ENCODE results near the gene SLC44A5.

SLC44A5 gene

DNA sequence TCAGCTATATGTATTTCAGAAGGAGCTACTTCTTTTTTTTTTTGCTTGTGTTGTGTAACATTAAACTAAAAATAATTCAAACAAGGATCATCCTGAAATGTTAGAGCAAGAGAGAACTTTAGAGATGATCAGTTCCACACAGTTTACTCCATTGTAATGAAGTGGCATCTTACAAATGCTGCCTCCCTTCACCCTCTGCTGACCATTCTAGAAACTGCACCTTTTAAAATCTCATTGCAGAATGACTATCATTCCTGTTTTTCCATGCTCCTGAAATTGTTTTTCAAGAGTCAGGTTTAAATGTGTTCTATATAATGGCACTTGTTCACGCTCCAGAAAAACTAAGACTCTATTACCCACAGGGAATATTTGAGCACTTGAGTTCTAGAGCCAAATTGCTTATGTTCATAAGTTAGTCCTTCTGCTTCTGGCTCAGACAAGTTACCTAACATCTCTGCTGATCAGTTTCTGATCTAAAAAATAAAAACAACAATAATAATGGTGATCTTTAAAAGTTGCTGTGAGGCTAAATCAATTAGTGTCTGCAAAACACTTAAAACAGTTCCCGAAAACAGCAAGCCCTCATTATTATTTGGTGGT, 21.5 kb upstream of the SLC44A5 start:
- H3K27me3 ChIP-seq, result peaks cover 9% of the 10 kb centered on the region
- H3K9me3 ChIP-seq, result no peaks in the 10 kb centered on the region
- TF ChIP-seq, protein P1, sequence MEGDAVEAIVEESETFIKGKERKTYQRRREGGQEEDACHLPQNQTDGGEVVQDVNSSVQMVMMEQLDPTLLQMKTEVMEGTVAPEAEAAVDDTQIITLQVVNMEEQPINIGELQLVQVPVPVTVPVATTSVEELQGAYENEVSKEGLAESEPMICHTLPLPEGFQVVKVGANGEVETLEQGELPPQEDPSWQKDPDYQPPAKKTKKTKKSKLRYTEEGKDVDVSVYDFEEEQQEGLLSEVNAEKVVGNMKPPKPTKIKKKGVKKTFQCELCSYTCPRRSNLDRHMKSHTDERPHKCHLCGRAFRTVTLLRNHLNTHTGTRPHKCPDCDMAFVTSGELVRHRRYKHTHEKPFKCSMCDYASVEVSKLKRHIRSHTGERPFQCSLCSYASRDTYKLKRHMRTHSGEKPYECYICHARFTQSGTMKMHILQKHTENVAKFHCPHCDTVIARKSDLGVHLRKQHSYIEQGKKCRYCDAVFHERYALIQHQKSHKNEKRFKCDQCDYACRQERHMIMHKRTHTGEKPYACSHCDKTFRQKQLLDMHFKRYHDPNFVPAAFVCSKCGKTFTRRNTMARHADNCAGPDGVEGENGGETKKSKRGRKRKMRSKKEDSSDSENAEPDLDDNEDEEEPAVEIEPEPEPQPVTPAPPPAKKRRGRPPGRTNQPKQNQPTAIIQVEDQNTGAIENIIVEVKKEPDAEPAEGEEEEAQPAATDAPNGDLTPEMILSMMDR (IDR thresholded peaks at IDR 0.05), result no peak
- no peaks in the 10 kb centered on the region for H3K4me1 ChIP-seq (ENCODE audit: control insufficient read depth in 1 of 2, insufficient read depth in 1 of 2, low read depth in 1 of 2, low read length in 1 of 2)
- H3K27ac ChIP-seq, result no peak overlapping the region
- H3K4me3 ChIP-seq (ENCODE audit: low read depth in 1 of 2, low read length in 1 of 2), result no peak overlapping the region
- no peaks in the 10 kb centered on the region for H3K36me3 ChIP-seq

DNA sequence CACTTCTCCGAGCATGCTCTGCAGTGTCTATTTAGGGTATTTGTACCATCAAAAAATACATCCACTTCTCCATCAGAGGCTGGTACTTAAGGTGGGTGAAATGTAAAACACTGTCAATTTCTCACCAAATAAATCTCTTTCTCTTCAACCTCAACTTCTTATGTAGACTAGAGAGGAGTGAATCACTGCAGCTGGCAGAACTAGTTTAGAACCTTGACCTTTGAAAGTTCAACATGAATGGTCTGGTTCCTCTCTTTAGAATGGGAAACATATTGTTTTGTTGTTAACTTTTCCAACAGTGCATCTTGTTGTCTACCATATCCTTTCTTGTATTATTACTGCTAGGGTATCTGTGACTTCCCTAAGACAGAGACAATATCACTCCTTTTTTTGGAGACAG, 20.1 kb upstream of the SLC44A5 start:
- Histone ChIP-seq H3K36me3 (no peaks in the 10 kb centered on the region), H3K27me3 (peaks cover 9% of the 10 kb centered on the region), H3K4me3 (ENCODE audit: low read depth in 1 of 2, low read length in 1 of 2) (no peak overlapping the region), H3K4me1 (ENCODE audit: control insufficient read depth in 1 of 2, insufficient read depth in 1 of 2, low read depth in 1 of 2, low read length in 1 of 2) (no peaks in the 10 kb centered on the region), H3K27ac (no peak overlapping the region), H3K9me3 (no peaks in the 10 kb centered on the region)
- TF ChIP-seq, protein P1 (IDR thresholded peaks at IDR 0.05), result no peak

DNA sequence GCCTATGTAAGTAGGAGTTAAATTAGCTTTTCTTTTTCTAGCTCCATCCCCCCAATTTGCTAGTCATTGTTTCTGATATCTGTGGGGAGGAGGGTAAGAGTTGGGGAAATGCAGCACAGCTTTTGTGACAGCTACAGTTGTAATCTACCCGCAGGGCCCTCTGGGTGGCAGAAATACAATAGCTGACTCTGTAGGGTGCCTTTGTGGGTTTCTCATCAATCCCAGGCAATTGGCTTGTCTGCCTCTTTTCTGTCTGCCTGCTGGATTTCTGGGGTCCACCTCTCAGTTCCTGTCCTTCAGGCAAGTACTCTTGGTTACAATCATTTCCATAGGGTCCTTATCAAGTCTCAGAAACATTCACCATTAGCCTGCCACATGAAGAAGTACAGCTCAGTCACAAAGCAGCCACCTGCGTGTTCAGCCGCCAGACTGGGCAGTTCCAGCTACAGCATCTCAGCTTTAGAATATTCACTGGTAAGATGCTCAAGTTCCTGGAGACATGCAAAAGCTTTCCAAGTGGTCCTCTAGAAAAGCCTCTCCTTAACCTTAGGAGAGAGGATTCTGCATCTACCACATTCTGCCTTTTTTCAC, 19.2 kb upstream of the SLC44A5 start:
- Histone ChIP-seq H3K4me1 (ENCODE audit: control insufficient read depth in 1 of 2, insufficient read depth in 1 of 2, low read depth in 1 of 2, low read length in 1 of 2) (no peaks in the 10 kb centered on the region), H3K27ac (no peak overlapping the region), H3K27me3 (peaks cover 9% of the 10 kb centered on the region), H3K9me3 (no peaks in the 10 kb centered on the region), H3K36me3 (no peaks in the 10 kb centered on the region), H3K4me3 (ENCODE audit: low read depth in 1 of 2, low read length in 1 of 2) (no peak overlapping the region)
- TF ChIP-seq, protein P1 (IDR thresholded peaks at IDR 0.05), result no peak

DNA sequence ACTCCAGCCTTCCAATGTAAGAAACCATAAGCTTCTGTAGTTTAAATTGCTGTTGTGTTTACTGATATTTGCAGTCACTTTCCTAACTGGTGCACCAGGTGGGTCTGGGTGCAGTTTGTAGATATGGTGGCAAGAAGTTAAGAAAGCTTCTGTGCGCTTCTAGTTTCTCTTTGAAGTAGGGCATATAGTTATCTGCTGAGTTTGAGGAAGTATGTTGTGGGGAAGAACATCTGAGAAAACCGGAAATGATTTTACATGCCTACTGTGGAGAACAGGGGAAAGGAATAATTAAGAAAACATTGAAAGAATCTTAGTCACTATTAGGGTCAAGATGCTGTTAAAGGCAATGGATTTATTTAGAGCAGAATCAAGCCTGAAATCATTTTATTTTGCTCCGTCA, 14.9 kb upstream of the SLC44A5 start:
- Histone ChIP-seq H3K27ac (no peak overlapping the region), H3K27me3 (peaks cover 6% of the 10 kb centered on the region), H3K36me3 (no peaks in the 10 kb centered on the region), H3K4me3 (ENCODE audit: low read depth in 1 of 2, low read length in 1 of 2) (no peak overlapping the region), H3K4me1 (ENCODE audit: control insufficient read depth in 1 of 2, insufficient read depth in 1 of 2, low read depth in 1 of 2, low read length in 1 of 2) (no peaks in the 10 kb centered on the region), H3K9me3 (no peaks in the 10 kb centered on the region)
- TF ChIP-seq, protein P1 (IDR thresholded peaks at IDR 0.05), result no peak

DNA sequence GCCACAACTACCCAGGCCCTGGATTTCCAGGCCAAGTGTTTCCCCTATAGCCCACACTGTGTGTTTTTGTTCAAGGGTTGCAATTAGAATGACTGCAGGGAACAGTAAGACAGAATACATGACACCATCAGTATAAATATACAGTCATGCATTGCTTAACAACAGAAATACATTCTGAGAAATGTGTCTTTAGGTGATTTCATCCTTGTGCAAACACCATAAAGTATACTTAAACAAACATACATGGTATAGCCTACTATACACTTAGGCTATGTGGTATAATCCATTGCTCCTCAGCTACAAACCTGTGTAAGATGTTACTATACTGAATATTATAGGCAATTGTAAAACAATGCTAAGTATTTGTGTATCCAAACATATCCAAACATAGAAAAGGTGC, 7.5 kb upstream of the SLC44A5 start:
- TF ChIP-seq, protein P1 (IDR thresholded peaks at IDR 0.05), result no peak
- no peaks in the 10 kb centered on the region for H3K36me3 ChIP-seq
- no peak overlapping the region for H3K4me3 ChIP-seq (ENCODE audit: low read depth in 1 of 2, low read length in 1 of 2)
- no peaks in the 10 kb centered on the region for H3K9me3 ChIP-seq
- H3K27me3 ChIP-seq, result peaks cover 66% of the 10 kb centered on the region
- no peaks in the 10 kb centered on the region for H3K4me1 ChIP-seq (ENCODE audit: control insufficient read depth in 1 of 2, insufficient read depth in 1 of 2, low read depth in 1 of 2, low read length in 1 of 2)
- no peak overlapping the region for H3K27ac ChIP-seq

All from neutrophil (primary cell).